ENCODE data around the gene DYNC2LI1.

The DYNC2LI1 gene

DNA sequence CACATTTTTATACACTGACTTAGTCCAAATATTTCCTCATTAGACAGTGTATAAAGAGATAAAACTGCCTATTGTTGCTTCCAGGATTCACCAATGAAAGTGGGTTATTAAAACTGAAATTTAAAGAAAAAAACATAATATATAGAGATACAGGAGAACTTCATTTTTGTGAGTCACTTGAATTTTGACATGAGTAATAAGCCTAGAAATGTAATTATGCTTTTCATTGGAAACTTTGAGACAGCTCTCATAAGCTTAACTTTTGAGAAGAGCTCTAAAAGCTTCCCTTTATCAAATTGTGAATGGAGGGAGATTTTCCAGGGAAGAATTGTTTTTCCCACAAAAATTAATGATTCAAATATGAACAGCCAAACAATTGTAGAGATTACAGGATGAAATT lies 14.1 kb downstream of the DYNC2LI1 start:
- TF ChIP-seq TAF1 (IDR thresholded peaks at IDR 0.05; ENCODE audit: borderline replicate concordance, insufficient read depth, low read length) (no peak), FOXP2 (optimal IDR thresholded peaks at IDR 0.05; ENCODE audit: borderline replicate concordance, extremely low read depth, extremely low read length, insufficient read depth) (no peak), SIN3A (IDR thresholded peaks at IDR 0.05; ENCODE audit: borderline replicate concordance, insufficient read depth, low read length) (no peak), POLR2AphosphoS5 (IDR thresholded peaks at IDR 0.05; ENCODE audit: low read depth, low read length) (no peak)
- TF ChIP-seq, protein P1, sequence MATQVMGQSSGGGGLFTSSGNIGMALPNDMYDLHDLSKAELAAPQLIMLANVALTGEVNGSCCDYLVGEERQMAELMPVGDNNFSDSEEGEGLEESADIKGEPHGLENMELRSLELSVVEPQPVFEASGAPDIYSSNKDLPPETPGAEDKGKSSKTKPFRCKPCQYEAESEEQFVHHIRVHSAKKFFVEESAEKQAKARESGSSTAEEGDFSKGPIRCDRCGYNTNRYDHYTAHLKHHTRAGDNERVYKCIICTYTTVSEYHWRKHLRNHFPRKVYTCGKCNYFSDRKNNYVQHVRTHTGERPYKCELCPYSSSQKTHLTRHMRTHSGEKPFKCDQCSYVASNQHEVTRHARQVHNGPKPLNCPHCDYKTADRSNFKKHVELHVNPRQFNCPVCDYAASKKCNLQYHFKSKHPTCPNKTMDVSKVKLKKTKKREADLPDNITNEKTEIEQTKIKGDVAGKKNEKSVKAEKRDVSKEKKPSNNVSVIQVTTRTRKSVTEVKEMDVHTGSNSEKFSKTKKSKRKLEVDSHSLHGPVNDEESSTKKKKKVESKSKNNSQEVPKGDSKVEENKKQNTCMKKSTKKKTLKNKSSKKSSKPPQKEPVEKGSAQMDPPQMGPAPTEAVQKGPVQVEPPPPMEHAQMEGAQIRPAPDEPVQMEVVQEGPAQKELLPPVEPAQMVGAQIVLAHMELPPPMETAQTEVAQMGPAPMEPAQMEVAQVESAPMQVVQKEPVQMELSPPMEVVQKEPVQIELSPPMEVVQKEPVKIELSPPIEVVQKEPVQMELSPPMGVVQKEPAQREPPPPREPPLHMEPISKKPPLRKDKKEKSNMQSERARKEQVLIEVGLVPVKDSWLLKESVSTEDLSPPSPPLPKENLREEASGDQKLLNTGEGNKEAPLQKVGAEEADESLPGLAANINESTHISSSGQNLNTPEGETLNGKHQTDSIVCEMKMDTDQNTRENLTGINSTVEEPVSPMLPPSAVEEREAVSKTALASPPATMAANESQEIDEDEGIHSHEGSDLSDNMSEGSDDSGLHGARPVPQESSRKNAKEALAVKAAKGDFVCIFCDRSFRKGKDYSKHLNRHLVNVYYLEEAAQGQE (IDR thresholded peaks at IDR 0.05; ENCODE audit: insufficient read depth in 1 of 2, low read depth in 2 of 2, low read length in 2 of 2) = no peak

DNA sequence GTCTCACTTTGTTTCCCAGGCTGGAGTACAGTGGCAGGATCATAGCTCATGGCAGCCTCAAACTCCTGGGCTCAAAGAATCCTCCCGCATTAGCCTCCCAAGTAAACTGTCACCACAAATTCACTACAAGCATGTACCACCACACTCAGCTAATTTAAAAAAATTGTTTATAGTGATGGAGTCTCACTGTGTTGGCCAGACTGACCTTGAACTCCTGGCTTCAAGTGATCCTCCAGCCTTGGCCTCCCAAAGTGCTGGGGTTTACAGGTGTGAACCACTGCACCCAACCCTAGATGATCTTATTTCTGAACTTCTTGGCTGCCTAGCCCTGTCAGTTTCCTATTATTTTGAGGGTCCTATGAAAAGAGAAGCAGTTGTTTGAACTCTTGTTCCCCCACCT lies 14.8 kb downstream of the DYNC2LI1 start:
- TF ChIP-seq SIN3A (IDR thresholded peaks at IDR 0.05; ENCODE audit: borderline replicate concordance, insufficient read depth, low read length) (no peak), TAF1 (IDR thresholded peaks at IDR 0.05; ENCODE audit: borderline replicate concordance, insufficient read depth, low read length) (no peak), POLR2AphosphoS5 (IDR thresholded peaks at IDR 0.05; ENCODE audit: low read depth, low read length) (no peak), FOXP2 (optimal IDR thresholded peaks at IDR 0.05; ENCODE audit: borderline replicate concordance, extremely low read depth, extremely low read length, insufficient read depth) (no peak)
- TF ChIP-seq, protein P1 (IDR thresholded peaks at IDR 0.05; ENCODE audit: insufficient read depth in 1 of 2, low read depth in 2 of 2, low read length in 2 of 2) = no peak

DNA sequence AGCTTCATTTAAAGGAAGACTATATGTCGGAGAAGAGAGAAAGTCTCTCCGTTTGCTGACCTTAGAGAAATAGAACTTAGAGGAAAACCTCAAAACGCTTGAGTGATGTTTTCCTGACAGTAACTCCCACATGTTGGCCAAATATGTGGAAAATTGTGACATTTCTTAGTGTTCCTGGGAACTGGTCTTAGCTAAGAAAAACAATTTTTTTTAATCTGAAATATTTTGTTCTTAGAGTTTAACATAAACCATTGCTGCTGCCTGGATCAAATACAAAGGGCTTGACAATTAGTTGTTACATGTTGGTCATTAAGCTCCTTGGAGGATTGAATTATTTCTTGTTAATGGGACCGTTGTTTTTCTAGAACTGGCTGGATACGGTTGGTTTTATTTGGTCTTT lies 16.3 kb downstream of the DYNC2LI1 start:
- no peak for TF ChIP-seq TAF1 (IDR thresholded peaks at IDR 0.05; ENCODE audit: borderline replicate concordance, insufficient read depth, low read length)
- TF ChIP-seq FOXP2 (optimal IDR thresholded peaks at IDR 0.05; ENCODE audit: borderline replicate concordance, extremely low read depth, extremely low read length, insufficient read depth) = no peak
- TF ChIP-seq, protein P1 (IDR thresholded peaks at IDR 0.05; ENCODE audit: insufficient read depth in 1 of 2, low read depth in 2 of 2, low read length in 2 of 2) = no peak
- no peak for TF ChIP-seq POLR2AphosphoS5 (IDR thresholded peaks at IDR 0.05; ENCODE audit: low read depth, low read length)
- no peak for TF ChIP-seq SIN3A (IDR thresholded peaks at IDR 0.05; ENCODE audit: borderline replicate concordance, insufficient read depth, low read length)

DNA sequence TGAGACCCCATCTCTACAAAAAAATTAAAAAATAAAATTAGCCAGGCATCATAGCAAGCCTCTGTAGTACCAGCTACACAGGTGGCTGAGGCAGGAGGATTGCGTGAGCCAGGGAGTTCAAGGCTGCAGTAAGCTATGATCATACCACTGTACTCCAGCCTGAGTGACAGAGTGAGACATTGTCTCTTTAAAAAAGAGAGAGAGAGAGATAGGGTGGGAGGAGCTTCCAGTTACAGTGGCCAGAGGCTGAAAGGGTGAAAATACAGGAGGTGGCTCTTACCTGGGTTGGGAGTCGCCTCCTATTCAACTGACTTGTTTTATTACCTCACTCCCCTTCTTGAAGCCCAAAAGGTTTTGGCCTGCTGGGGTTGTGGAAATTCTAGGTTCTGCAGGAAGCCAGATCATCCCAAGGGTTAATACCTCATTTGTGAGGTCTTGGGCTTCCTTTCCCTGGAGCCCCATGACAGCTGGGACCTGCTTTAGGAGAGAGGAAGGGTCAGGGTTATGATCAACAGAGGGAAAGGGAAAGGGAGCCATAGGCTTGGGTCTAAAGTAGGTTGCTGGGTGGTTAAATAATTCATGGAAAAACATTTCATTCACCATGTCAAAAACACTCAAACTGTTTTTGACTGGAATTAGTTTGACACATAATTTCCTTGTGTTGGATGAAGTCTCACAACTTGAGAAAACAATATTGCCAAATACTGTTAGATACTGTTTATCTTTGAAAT lies 17.4 kb downstream of the DYNC2LI1 start:
- TF ChIP-seq TAF1 (IDR thresholded peaks at IDR 0.05; ENCODE audit: borderline replicate concordance, insufficient read depth, low read length) (no peak), POLR2AphosphoS5 (IDR thresholded peaks at IDR 0.05; ENCODE audit: low read depth, low read length) (no peak), FOXP2 (optimal IDR thresholded peaks at IDR 0.05; ENCODE audit: borderline replicate concordance, extremely low read depth, extremely low read length, insufficient read depth) (no peak), SIN3A (IDR thresholded peaks at IDR 0.05; ENCODE audit: borderline replicate concordance, insufficient read depth, low read length) (no peak)
- TF ChIP-seq, protein P1 (IDR thresholded peaks at IDR 0.05; ENCODE audit: insufficient read depth in 1 of 2, low read depth in 2 of 2, low read length in 2 of 2) = no peak

Measured in PFSK-1 (cell line).